Jurkat, Clone E6-1 (cell line): Measurements from ENCODE around the gene HLA-DQB1. TPM values are rescaled to one million over a fixed set of nuclear protein-coding genes. Genes with fewer than 3 reads are reported as not detected.
"Not testable (repeated sequence)": the region's sequence is repeated elsewhere in the genome, so short reads cannot be mapped to it uniquely, and the experiment has no call there.

Experiments
- DNase-seq: peaks from one replicate; pipeline ENCODE4 v3.0.0-alpha.2; 2011; ENCODE audit warnings: low read depth, low spot score
- H3K4me3 ChIP-seq: 2 replicates; pipeline ENCODE4 v1.5.1; 2011; ENCODE audit warnings: mild to moderate bottlenecking, low read length, control low read depth, moderate library complexity
- polyA plus RNA-seq: library from polyadenylated mRNA; unstranded; fragments of >200 nt; gene quantifications from one replicate; pipeline ENCODE4 v1.2.1, GENCODE V29; 2012; ENCODE audit warnings: missing spikeins; ENCODE audit not compliant: insufficient read length, insufficient read depth

HLA-DQB1 gene
- polyA plus RNA-seq = 2.2 TPM

DNA sequence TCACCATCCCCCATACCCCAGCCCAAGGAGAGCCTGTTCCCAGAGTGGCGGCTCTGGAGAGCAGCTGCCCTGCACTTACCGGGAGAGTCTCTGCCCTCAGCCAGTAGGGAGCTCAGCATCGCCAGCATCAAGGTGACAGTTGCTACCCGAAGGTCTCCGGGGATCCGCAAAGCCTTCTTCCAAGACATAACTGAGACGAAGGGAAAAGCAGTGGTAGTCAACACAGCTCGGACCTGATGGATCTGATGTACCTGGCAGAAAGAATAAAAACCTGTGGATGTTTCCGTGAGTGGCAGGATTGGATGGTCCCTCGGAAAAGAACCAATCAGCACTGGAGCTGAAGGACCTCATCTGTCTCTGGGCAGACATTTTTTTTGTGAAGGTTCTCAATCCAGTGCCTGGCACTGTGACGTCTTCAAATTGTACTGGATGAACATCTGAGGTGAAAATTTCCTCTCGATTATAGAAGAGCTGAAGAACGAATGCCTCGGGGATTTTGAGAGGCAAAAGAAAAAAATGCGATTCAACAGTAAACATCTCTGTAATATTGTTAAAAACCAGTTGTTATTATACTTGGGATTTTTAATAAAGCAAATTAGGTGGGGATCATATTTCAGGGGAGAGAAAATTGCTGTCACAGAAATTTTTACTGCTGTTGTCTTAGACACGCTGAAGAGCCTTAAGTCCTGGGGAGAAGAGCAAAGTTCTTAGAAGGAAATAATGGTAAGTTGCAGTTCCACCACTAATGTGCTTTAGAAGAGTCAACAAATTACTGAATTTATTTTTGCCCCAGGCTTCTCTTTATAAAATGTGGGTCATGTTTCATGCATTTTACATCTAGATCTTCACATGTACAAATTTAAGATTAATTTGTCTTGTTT, at the start of gene HLA-DQB1:
TSS of gene HLA-DQB1 (minus strand) at position 238 of the 881 bp plus-strand sequence. CDS start at position 188, 50 bp downstream.
- peak within 1 kb of the TSS; percentile 51 for H3K4me3 ChIP-seq
- peak; percentile 50 for DNase-seq

- H3K4me3 ChIP-seq = no peak overlapping the region
- DNase-seq = no peak
Measured at GRCh38 chr6:32713241-32713640, 46.8 kb upstream of the HLA-DQB1 start.

DNA sequence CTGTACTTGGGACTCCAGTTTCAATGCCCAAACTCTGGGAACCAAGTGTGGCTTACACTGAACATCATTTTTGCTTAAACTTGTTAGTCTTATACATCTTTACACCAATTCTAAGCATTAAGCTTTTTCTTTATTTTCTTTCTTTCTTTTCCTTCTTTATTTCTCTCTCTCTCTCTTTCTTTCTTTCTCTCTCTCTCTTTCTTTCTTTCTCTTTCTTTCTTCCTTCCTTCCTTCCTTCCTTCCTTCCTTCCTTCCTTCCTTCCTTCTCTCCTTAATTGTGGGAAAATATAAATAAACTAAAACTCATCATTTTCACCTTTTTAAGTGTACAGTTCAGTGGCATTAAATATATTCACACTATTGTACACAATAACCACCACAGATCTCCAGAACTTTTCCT, 43.2 kb upstream of the HLA-DQB1 start:
- no peak overlapping the region for H3K4me3 ChIP-seq
- DNase-seq = no peak

DNA sequence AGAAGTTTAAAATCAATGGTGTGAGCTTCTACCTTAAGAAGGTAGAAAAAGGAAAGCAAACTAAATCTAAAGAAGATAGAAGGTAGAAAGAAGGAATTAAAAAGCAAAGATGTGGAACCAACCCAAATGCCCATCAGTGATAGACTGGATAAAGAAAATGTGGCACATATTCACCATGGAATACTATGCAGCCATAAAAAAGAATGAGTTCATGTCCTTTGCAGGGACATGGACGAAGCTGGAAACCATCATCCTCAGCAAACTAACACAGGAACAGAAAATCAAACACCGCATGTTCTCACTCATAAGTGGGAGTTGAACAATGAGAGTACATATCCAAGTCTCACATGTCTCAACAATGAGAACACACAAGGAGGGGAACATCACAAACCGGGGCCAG, 38.7 kb upstream of the HLA-DQB1 start:
- DNase-seq, H3K4me3 ChIP-seq: not testable (repeated sequence)

DNA sequence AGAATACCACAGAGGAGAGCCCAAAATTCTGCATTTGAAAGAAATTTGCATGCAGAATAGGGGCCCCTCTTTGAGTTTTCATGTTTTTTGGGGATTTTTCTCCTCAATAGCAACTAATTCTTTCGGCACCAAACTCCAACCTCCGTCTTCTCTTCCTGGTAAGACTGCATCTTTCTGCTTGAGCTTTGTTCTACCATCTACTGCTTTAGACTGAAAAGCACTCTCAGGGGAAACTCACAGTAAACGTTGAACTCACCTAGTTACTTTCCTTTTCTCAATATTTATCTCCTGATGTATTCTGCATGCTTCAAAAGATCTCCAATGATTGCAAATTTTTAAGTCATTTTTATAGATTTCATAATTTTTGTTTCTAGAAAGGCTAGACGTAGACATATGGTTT, 36.9 kb upstream of the HLA-DQB1 start:
- DNase-seq = no peak
- H3K4me3 ChIP-seq = no peak overlapping the region

- peak; percentile 32 for DNase-seq
- no peak overlapping the region for H3K4me3 ChIP-seq
Measured at GRCh38 chr6:32700391-32701040, 34.1 kb upstream of the HLA-DQB1 start.

GRCh38 chr6:32697031-32697430, 30.6 kb upstream of the HLA-DQB1 start:
- no peak overlapping the region for H3K4me3 ChIP-seq
- no peak for DNase-seq

GRCh38 chr6:32692019-32692418, 25.6 kb upstream of the HLA-DQB1 start:
- H3K4me3 ChIP-seq = no peak overlapping the region
- DNase-seq = peak; percentile 40

DNA sequence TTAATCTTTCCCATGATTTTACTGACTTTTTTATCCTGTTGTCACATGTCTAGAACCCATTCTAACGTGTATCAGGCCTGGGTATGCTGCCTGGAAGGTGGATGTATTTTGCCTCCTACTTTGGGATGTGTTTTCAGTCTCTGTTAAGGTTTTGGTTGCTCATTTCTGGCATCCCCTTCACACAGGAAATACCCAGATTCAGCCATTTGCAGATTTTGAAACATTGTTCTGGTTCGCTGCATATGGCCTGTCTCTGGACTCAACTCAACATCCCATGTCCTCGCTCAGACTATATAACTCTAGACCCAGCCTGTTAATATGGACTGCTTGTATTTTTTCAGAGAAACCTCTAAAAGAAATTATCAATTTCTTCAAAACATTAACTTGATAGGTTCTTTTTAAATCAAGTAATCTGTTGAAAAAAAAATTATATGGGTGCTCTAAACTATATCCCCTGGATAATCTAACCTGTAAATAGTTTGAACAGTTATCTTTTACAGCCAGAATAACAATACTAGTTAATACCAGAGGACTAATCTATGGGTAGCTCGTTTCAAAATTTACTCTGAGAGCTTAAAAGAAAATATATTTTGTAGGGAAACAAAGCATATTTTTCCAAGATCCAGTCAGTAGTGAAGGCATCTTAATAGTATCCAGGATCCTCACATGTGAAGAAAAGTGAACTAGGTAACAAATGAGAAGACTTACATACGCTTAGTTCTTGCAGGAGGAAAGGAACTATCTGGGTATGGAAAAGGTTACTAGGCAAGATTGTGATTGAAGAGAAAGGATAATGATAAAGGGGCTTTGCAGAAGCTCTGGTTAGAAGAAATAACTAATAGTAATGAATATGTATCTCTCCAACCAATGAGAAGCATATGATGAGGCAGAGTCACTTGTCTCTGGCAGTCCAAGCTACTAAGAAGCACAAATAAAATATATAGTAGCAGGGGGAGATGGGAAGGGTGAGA, 23.4 kb upstream of the HLA-DQB1 start:
- no peak overlapping the region for H3K4me3 ChIP-seq
- DNase-seq = no peak

DNA sequence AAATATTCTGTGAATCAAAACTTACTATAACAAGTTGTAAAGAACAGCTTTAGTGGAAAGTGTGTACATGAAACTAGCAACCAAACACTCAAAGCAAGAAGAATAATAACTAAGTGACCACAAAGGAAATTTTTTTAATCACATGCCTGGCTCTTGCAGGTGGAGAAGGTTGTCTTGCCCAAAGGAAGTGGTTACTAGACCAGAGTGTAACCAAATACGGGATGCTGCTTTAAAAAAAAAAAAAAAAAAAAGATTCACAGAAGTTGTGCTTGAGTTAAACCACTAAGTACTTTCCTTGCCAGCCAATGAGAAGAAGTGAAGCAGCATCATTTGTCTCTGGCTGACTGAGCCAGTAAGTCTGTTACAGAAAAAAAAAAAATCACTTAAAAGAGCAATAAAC, 19.1 kb upstream of the HLA-DQB1 start:
- DNase-seq = peak; percentile 91
- no peak overlapping the region for H3K4me3 ChIP-seq

DNA sequence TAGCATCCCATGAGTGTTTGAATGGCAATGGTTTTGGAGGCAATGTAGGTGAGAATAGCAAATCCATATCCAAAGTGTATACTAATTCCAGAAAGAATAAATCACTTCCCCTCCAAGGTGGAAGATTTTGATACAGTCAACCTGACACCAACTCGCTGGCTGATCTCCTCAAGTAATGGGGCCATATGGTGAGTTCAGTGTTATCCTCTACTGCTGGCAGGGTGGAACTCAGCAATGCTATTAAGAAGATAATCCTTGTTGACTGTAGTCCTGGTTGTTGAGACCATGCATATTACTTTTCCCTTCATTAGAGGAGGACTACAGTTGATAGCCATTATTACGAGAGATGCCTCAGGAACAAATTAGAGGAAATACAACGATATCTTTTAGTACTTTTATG, 17.8 kb upstream of the HLA-DQB1 start:
- no peak overlapping the region for H3K4me3 ChIP-seq
- no peak for DNase-seq

- no peak for DNase-seq
- H3K4me3 ChIP-seq = no peak overlapping the region
Measured at GRCh38 chr6:32680055-32680454, 13.6 kb upstream of the HLA-DQB1 start.

DNA sequence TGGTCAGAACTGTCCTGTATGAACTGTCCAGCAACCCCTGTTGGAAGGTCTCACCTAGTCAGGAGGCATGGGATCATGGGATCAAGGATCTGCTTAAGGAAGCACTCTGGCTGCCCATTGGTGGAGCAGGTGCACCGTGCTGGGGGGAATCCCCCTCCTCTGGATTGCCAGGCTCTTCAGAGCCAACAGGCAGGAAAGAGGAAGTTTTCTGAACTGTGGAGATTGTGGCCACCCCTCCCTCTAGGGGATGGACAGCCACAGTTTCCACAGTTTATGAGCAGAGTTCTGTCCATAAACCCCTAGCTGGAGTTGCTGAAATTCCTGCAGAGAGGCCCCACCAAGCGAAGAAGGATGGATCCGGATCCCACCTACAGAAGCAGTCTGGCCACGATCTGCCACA, 13.0 kb upstream of the HLA-DQB1 start:
- no peak for DNase-seq
- no peak overlapping the region for H3K4me3 ChIP-seq

DNA sequence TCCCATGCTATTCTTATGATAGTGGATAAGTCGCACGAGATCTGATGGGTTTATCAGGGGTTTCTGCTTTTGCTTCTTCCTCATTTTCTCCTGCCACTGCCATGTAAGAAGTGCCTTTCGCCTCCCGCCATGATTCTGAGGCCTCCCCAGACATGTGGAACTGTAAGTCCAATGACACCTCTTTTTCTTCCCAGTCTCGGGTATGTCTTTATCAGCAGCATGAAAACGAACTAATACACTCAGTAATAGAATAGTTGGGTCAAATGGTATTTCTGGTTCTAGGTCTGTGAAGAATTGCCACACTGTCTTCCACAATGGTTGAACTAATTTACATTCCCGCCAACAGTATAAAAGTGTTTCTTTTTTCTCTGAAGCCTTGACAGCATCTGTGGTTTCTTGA, 7.7 kb upstream of the HLA-DQB1 start:
- not testable (repeated sequence) for DNase-seq, H3K4me3 ChIP-seq

GRCh38 chr6:32671908-32672307, 5.5 kb upstream of the HLA-DQB1 start:
- DNase-seq, H3K4me3 ChIP-seq: not testable (repeated sequence)

GRCh38 chr6:32669893-32670292, 3.4 kb upstream of the HLA-DQB1 start:
- H3K4me3 ChIP-seq = no peak overlapping the region
- DNase-seq = no peak

DNA sequence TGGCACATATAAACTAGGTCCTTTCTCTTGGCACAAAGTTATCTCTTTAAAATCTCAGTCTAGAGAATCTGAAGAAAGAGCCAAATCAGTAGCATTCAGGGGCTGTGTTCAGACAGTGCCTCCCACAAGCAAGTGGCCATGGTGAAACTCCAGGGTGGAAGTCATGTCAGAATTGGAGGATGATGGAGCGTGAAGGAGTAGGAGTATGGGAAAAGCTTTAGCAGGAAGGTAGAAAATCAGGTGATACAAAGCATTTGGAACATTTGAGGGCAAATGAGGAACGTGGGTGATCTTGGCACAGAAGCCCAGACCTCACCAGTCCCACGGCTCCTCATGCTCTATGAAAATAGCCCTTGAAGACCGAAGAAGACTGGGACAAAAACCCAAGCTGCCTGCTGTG, 2.8 kb upstream of the HLA-DQB1 start:
- no peak for DNase-seq

GRCh38 chr6:32668226-32668747, 1.8 kb upstream of the HLA-DQB1 start:
- peak; percentile 37 for DNase-seq

More for the DNA sequence above, 2.8 kb upstream of the HLA-DQB1 start:
- H3K4me3 ChIP-seq = no peak overlapping the region

GRCh38 chr6:32665661-32666060, 796 bp downstream of the HLA-DQB1 start:
- H3K4me3 ChIP-seq = no peak overlapping the region
- no peak for DNase-seq

More at GRCh38 chr6:32668226-32668747, 1.8 kb upstream of the HLA-DQB1 start:
- no peak overlapping the region for H3K4me3 ChIP-seq
